ENCODE data around the gene GP9.

DNA sequence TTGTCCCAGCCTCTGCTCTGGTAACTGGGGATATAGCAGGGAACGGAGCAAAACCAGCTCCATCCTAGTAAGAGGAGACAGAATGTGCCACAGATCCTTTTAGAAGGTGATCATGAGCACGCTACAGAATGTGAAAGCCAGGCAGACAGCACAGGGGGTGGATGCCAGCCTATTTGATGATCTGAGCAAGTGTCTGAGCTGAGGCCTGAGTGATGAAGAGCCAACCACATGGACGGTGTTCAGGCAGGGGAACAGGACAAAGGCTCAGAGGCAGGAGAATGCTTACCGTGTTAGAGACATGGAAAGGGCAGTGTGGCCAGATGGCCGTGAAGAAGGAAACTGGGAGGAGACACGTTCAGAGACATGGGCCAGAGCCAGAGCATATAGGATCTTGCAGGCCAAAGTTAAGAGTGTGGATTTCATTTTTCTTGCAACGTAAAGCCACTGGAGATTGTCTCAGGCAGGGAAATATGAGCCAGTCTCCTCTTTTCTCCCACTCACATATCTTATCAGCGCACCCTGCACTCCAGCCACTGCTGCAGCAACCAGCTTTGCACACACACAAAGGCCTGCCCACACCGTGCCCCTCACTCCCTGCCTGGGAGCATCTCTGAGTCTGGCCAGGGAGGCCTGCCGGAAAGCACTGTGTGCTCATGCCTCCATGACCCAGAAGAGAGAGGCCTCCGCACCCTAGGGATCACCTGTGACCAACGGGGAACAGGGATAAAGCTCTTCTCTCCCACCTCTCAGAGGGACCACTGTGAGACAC, 41.0 kb downstream of the GP9 start:
- TF ChIP-seq, protein P1, sequence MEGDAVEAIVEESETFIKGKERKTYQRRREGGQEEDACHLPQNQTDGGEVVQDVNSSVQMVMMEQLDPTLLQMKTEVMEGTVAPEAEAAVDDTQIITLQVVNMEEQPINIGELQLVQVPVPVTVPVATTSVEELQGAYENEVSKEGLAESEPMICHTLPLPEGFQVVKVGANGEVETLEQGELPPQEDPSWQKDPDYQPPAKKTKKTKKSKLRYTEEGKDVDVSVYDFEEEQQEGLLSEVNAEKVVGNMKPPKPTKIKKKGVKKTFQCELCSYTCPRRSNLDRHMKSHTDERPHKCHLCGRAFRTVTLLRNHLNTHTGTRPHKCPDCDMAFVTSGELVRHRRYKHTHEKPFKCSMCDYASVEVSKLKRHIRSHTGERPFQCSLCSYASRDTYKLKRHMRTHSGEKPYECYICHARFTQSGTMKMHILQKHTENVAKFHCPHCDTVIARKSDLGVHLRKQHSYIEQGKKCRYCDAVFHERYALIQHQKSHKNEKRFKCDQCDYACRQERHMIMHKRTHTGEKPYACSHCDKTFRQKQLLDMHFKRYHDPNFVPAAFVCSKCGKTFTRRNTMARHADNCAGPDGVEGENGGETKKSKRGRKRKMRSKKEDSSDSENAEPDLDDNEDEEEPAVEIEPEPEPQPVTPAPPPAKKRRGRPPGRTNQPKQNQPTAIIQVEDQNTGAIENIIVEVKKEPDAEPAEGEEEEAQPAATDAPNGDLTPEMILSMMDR (IDR thresholded peaks at IDR 0.05) = no peak
- no peak for TF ChIP-seq EZH2 (IDR thresholded peaks at IDR 0.05; ENCODE audit: borderline replicate concordance, insufficient read depth, low read depth, low read length, poor library complexity, severe bottlenecking)

Measured in B cell (primary cell).